ENCODE measurements around the gene SETBP1. TPM values are rescaled to one million over a fixed set of nuclear protein-coding genes. Genes with fewer than 3 reads are reported as not detected.

Gene SETBP1
- total RNA-seq, 1 experiment from 2014 or later: 9.6 TPM

DNA sequence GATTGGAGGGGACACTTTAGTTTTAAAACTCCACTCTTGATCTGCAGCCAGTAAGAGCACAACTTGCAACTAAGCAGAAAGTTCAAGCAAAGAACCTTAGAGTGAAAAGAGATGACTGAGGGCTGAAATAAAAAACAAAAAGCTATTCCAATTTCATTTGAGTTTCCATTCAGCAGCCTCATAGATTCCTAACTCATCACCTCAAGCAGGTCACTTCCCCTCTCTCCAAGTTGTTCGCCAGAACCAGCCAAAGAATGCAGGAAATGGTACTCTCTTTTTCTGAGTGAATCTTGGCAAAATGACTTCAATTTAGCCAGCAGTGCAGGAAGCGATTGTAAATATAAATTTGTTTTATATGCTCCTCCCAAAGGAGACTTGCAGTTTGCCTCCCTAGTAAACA is 213.3 kb downstream of the SETBP1 start:
- ChIA-PET CTCF (no interaction called here), POLR2A (no interaction called here)
- no peak overlapping the region for H3K27ac Mint-ChIP-seq
- no peak overlapping the region for H3K4me3 Mint-ChIP-seq
- DNase-seq (ENCODE audit: low spot score): no peak
- H3K36me3 Mint-ChIP-seq: peaks cover 24% of the 10 kb centered on the region
- peaks cover 28% of the 10 kb centered on the region for H3K9me3 Mint-ChIP-seq
- no peak for ATAC-seq
- no peaks in the 10 kb centered on the region for H3K27me3 Mint-ChIP-seq (ENCODE audit: low read depth)
- no peak for TF ChIP-seq PREB (CRISPR knock-in tag; IDR thresholded peaks at IDR 0.05; ENCODE audit: borderline replicate concordance)
- TF ChIP-seq ZBTB21 (CRISPR knock-in tag; IDR thresholded peaks at IDR 0.05; ENCODE audit: borderline replicate concordance): no peak
- no peak for TF ChIP-seq FOXP4 (CRISPR knock-in tag; IDR thresholded peaks at IDR 0.05)
- TF ChIP-seq ATF6 (CRISPR knock-in tag; IDR thresholded peaks at IDR 0.05): no peak
- no peak for TF ChIP-seq PRRX2 (CRISPR knock-in tag; IDR thresholded peaks at IDR 0.05)
- no peak for TF ChIP-seq IRF1 (CRISPR knock-in tag; IDR thresholded peaks at IDR 0.05)
- TF ChIP-seq ZSCAN18 (CRISPR knock-in tag; IDR thresholded peaks at IDR 0.05): no peak
- TF ChIP-seq, protein P1, sequence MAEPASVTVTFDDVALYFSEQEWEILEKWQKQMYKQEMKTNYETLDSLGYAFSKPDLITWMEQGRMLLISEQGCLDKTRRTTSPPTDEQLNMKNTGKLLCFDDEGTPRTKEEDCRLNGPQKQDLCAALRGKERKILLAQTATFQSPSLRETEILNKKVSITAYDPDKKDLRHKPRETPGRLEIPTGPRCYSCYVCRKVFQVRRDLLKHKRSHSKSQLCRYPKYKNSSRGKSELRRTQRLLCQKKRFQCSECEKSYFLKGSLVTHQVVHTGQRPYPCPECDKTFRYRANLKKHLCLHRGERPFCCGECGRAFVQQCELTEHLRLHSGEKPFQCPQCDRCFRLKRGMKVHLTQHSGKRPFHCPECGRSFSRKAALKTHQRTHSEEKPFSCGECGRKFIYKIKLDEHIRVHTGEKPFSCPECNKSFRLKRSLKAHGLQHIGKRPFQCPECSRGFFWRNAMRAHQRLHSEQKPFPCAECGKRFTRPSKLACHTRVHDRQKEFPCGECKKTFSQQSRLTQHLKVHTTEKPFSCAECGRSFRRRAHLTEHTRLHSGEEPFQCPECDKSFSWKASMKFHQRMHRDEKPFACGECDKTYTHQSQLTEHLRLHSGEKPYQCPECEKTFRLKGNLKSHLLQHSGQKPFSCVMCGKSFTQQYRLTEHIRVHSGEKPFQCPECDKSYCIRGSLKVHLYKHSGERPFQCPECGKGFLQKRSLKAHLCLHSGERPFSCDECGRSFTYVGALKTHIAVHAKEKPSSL (CRISPR knock-in tag; conservative IDR thresholded peaks at IDR 0.05): no peak
- no peak for TF ChIP-seq GABPB1 (CRISPR knock-in tag; IDR thresholded peaks at IDR 0.05)
- H3K4me1 Mint-ChIP-seq: peaks cover 20% of the 10 kb centered on the region

DNA sequence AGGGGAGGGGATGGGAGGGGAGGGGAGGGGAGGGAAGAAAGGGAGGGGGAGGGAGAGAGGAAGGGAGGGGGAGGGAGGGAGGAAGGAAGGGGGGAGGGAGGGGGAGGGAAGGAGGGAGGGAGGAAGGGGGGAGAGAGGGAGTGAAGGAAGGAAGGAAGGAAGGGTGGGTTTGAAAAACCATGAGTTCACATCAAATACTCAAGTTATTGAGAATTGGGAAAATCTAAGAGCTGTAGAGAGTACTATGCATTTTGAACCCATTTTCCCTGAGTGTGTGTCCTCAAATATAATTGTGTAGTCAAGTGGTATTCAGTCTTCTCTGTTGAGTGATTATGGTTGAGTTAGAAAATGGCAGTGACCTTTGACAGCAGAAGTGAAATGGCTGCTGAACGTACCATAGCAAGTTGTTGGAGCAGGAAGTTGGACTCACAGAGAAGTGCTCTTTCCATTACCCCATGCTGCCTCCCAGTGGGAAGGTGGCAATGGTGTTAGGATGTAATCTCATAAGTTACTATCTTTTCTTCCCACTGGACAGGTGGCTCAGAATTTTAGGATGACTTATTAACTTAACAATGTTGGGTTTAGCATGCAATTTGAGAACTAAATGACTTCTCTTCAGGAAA is 214.6 kb downstream of the SETBP1 start:
- Mint-ChIP-seq H3K4me1 (peaks cover 20% of the 10 kb centered on the region), H3K36me3 (peaks cover 22% of the 10 kb centered on the region), H3K9me3 (peaks cover 26% of the 10 kb centered on the region), H3K27ac (no peak overlapping the region), H3K4me3 (no peak overlapping the region), H3K27me3 (ENCODE audit: low read depth) (no peaks in the 10 kb centered on the region)
- POLR2A ChIA-PET: no interaction called here
- CTCF ChIA-PET: no interaction called here
- no peak for ATAC-seq
- no peak for DNase-seq (ENCODE audit: low spot score)
- TF ChIP-seq TEAD1 (CRISPR knock-in tag; IDR thresholded peaks at IDR 0.05) (no peak), PRRX2 (CRISPR knock-in tag; IDR thresholded peaks at IDR 0.05) (no peak), HMGXB4 (CRISPR knock-in tag; IDR thresholded peaks at IDR 0.05) (no peak), ATF2 (CRISPR knock-in tag; IDR thresholded peaks at IDR 0.05; ENCODE audit: borderline replicate concordance, low read depth) (no peak), ZBTB43 (CRISPR knock-in tag; IDR thresholded peaks at IDR 0.05) (no peak), ZNF671 (CRISPR knock-in tag; IDR thresholded peaks at IDR 0.05) (no peak), PREB (CRISPR knock-in tag; IDR thresholded peaks at IDR 0.05; ENCODE audit: borderline replicate concordance) (no peak), GTF2I (CRISPR knock-in tag; conservative IDR thresholded peaks at IDR 0.05) (no peak), ZNF232 (CRISPR knock-in tag; IDR thresholded peaks at IDR 0.05) (no peak), ESRRA (CRISPR knock-in tag; IDR thresholded peaks at IDR 0.05; ENCODE audit: borderline replicate concordance) (no peak)
